HG03520 (cell line): ENCODE data around the gene CREBBP.

Experiments used
- ATAC-seq: cut with Tn5 transposase; IDR thresholded peaks from one replicate; pipeline ENCODE4 v1.9.1; 2021; ENCODE audit warnings: mild to moderate bottlenecking, moderate library complexity; ENCODE audit not compliant: unreplicated experiment

The CREBBP gene

GRCh38 chr16:3769942-3770341 lies 110.6 kb downstream of the CREBBP start:
- no peak for ATAC-seq

DNA sequence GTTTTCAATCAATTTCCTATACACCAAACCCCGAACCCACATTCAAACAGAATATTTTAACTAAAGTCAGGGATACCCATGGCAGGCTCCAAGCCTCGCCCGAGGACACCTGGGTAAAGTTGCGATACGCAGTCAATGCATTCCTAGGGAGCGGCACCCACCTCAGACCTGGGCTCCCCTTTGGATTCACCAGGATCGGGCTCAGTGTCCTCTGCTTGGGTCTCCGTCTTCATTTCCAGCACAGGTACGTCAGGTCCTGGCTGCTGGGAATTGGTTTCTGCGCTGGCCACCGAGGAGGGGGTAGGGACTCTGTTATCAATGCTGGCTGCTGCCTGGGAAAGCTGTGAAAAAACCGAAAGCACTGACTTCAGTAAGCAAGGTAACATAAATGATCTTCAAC lies 111.5 kb downstream of the CREBBP start:
- ATAC-seq: no peak

GRCh38 chr16:3767333-3767986 lies 113.1 kb downstream of the CREBBP start:
- ATAC-seq: no peak

DNA sequence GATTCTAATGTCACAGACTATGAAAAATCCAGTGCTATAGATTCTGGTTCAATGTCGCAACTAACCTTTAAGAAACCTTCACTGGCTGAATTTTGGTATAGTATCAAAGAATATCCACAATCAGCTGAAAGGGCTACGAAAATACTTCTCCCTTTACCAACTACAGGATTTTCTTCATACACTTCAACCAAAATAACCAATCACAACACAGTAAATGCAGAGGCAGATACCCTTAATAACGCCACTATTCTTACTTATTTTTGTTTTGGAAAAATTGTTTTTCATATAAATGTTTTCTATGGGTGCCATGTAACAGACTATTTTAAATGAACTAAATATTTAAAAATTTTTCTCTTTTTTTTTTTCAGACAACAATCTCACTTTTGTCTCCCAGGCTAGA lies 114.3 kb downstream of the CREBBP start:
- no peak for ATAC-seq

GRCh38 chr16:3764409-3764808 lies 116.1 kb downstream of the CREBBP start:
- ATAC-seq: no peak

- ATAC-seq: no peak
These were observed 118.3 kb downstream of the CREBBP start for GRCh38 chr16:3762107-3762750.

DNA sequence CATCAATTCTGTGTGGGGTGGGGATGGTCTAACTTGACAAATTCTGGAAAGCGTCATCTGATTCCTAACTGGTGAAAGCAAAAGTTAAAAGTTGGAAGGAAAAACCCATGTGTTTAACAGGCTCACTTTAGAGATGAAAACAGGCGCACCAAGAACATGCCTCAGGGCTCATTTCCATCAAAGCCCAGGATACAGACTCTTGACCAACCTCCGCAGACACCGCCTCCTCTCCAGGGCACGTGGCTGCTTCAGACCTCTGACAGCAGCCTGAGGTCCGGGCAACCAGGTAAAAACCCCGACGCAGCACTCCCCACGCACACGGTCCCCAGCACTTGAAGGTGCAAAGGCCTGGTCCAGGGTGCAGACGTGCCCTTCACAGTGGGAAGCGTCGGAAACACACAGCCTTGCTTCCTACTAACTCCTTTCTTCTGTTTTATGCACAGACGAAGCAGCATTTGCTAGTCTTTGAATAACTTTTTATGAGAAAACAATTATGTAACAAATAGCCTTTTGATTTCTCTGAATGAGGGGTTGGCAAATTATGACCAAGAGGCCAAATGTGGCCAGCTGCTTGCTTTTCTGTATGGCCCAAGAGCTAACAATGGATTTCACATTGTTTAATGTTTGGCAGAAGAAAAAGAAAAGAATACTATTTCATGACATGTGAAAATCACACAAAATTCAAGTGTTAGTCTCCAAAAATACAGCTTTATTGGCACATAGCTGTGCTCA lies 119.0 kb downstream of the CREBBP start:
- ATAC-seq: no peak

- no peak for ATAC-seq
These were observed 120.0 kb downstream of the CREBBP start for GRCh38 chr16:3760518-3760917.

DNA sequence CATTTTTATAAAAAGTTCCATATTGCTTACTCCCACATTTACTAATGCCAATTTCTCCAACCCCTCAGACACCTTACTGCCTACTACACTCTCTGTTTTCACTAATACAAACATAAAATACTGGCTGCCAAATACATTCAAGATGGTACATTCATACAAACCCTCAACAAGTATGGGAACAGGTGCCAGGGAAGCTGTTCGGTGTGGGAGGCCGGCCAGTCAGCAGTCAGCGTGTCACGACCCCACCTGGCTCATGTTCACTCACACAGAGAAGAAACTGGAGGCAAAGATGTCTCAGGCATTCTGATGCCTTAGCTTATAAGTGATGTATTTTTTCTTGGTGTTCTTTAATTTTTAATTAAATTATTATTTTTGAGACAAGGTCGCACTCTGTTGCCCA lies 120.8 kb downstream of the CREBBP start:
- ATAC-seq: no peak

- ATAC-seq: no peak
These were observed 124.4 kb downstream of the CREBBP start for GRCh38 chr16:3756113-3756512.

GRCh38 chr16:3755249-3755648 lies 125.3 kb downstream of the CREBBP start:
- ATAC-seq: no peak

DNA sequence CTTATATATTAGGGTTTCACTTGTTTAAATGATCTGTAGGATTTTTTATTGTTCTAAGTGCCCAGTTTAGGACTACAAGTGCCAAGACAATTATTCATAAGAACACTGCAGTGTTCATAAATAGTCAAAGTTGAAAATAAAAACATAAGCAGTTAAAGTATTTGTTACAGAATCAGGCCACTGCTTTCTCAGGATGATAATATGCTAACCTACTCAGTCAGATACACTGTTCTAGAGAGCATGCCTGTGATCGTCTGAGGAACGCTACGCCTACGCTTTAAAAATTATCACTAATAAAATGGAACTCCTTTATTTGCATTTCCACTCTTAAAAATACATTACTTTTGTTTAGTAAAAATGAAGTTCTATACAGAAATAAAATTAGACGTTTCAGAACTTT lies 125.7 kb downstream of the CREBBP start:
- no peak for ATAC-seq

- ATAC-seq: no peak
These were observed 126.3 kb downstream of the CREBBP start for GRCh38 chr16:3754081-3754703.

GRCh38 chr16:3752984-3753383 lies 127.5 kb downstream of the CREBBP start:
- no peak for ATAC-seq

DNA sequence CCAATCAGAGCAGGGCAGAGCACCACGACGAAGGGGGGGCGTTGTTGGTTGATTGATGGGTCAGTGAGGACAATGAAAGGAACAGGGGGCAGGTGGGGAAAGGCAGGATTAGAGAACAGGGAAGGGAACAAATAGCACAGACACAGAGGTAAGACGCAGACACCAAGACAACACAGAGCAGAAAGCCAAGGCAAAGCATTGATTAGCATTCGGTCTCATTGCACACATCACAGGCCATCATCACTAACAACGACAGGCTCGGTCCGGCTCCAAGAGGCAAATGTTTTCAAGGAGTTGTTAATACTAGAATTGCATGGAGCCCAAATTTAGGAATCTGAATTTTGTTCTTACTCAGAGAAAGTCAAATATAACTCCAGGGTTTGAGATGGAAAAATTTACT lies 128.6 kb downstream of the CREBBP start:
- ATAC-seq: no peak

- no peak for ATAC-seq
These were observed 132.2 kb downstream of the CREBBP start for GRCh38 chr16:3748307-3748706.

GRCh38 chr16:3745751-3746355 lies 134.7 kb downstream of the CREBBP start:
- ATAC-seq: no peak

DNA sequence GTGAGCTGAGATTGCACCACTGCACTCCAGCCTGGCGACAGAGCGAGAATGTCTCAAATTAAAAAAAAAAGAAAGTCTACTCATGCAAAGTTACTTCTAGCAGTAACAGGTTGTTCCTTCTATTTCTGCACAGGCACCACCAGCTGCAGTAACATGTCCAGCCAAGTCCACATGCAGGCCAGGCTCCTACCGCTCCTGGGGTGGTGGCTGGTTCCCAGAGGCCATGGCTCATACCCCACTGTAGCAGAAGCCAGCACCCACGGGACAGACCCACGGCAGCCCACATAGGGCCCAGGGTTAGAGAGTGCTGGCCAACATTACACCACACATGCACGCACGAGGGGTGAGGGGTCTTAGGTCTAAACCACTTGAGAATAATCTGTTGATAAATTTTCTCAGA lies 136.5 kb downstream of the CREBBP start:
- ATAC-seq: no peak

DNA sequence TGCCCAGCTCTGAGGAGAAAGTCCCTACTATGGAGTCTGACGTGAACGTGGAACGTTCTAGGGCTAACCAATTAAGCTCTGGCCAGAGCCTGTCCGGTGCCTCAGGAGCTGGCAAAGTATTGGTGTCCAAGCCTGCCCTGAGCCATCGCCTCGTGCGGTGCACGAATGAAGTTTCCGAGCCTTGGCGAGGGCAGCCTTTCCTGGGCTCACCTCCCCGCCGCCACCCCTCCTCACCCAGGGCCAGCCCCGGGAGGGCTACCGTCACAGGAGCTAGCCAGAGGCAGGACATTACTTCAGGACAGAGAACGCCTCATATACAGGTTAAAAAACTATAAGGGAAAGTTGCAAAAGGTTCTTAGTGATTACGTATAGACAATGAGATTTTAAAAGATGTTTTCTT lies 139.6 kb downstream of the CREBBP start:
- ATAC-seq: no peak

DNA sequence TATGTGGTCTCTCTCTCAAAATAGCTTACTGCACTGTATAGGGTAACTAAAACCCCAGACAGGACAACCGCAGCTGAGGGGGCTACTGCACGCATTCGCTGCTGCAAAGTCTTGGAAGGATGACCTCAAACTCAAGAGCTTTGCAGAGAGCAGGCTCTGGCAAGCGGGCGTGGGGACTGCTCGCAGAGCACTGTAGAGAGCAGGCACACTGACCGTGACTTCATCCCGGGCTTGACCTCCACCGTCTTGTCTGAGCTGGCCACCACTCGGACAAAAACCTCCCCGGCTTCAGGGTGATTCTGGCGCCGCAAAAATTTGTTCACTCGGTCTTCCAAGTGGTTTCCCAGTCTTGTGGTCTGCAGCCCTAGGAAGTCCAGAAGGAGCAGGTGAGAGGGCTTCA lies 140.3 kb downstream of the CREBBP start:
- no peak for ATAC-seq

- ATAC-seq: no peak
These were observed 140.9 kb downstream of the CREBBP start for GRCh38 chr16:3739636-3740035.
